ENCODE data around the gene KLHL36. TPM values are rescaled to one million over a fixed set of nuclear protein-coding genes. Genes with fewer than 3 reads are reported as not detected.

The KLHL36 gene
- polyA plus RNA-seq, 1 experiment = 43.7 TPM

- DNase-seq (ENCODE audit: low read depth) = no peak
- no peak for TF ChIP-seq CTCF (IDR thresholded peaks at IDR 0.05; ENCODE audit: insufficient read depth, low read depth, low read length)
- H3K27me3 ChIP-seq (ENCODE audit: control insufficient read depth, insufficient read depth, low read length) = no peaks in the 10 kb centered on the region
- no peaks in the 10 kb centered on the region for H3K36me3 ChIP-seq (ENCODE audit: control insufficient read depth, insufficient read depth, low read length)
- ChIA-PET CTCF (interaction anchor here (1.0 to 1.5 kb wide), 3 partner anchors 16 to 34 kb away, joined by 3 to 5 read pairs (median 4); no protein-coding TSS in a partner anchor), POLR2A (no interaction called here)
- no peak overlapping the region for H3K4me3 ChIP-seq (ENCODE audit: low read depth, low read length)
Observed at GRCh38 chr16:84704253-84704652, 55.9 kb downstream of the KLHL36 start.

GRCh38 chr16:84706856-84707255 is 58.5 kb downstream of the KLHL36 start:
- no peak for TF ChIP-seq CTCF (IDR thresholded peaks at IDR 0.05; ENCODE audit: insufficient read depth, low read depth, low read length)
- CTCF ChIA-PET = no interaction called here
- DNase-seq (ENCODE audit: low read depth) = no peak
- POLR2A ChIA-PET = no interaction called here
- Histone ChIP-seq H3K27me3 (ENCODE audit: control insufficient read depth, insufficient read depth, low read length) (no peaks in the 10 kb centered on the region), H3K4me3 (ENCODE audit: low read depth, low read length) (no peak overlapping the region), H3K36me3 (ENCODE audit: control insufficient read depth, insufficient read depth, low read length) (no peaks in the 10 kb centered on the region)

- Histone ChIP-seq H3K36me3 (ENCODE audit: control insufficient read depth, insufficient read depth, low read length) (peaks cover 1% of the 10 kb centered on the region; the same call in 1 of the 2 replicates), H3K27me3 (ENCODE audit: control insufficient read depth, insufficient read depth, low read length) (no peaks in the 10 kb centered on the region), H3K4me3 (ENCODE audit: low read depth, low read length) (no peak overlapping the region)
- ChIA-PET CTCF (interaction anchor here (1.1 to 2.1 kb wide), 3 partner anchors 10 to 87 kb away, joined by 3 to 6 read pairs (median 3); no protein-coding TSS in a partner anchor), POLR2A (no interaction called here)
- no peak for DNase-seq (ENCODE audit: low read depth)
- TF ChIP-seq CTCF (IDR thresholded peaks at IDR 0.05; ENCODE audit: insufficient read depth, low read depth, low read length) = no peak
Observed at GRCh38 chr16:84709609-84710008, 61.3 kb downstream of the KLHL36 start.

GRCh38 chr16:84710686-84711085 is 62.4 kb downstream of the KLHL36 start:
- no peak overlapping the region for H3K4me3 ChIP-seq (ENCODE audit: low read depth, low read length)
- peaks cover 1% of the 10 kb centered on the region; the same call in 1 of the 2 replicates for H3K36me3 ChIP-seq (ENCODE audit: control insufficient read depth, insufficient read depth, low read length)
- H3K27me3 ChIP-seq (ENCODE audit: control insufficient read depth, insufficient read depth, low read length) = no peaks in the 10 kb centered on the region
- TF ChIP-seq CTCF (IDR thresholded peaks at IDR 0.05; ENCODE audit: insufficient read depth, low read depth, low read length) = no peak
- ChIA-PET POLR2A (no interaction called here), CTCF (interaction anchor here (1.0 to 2.1 kb wide), 3 partner anchors 9 to 178 kb away, joined by 3 to 6 read pairs (median 3); no protein-coding TSS in a partner anchor)
- DNase-seq (ENCODE audit: low read depth) = no peak

Other genes with a start within 250 kb of the KLHL36 start
- gene MEAK7, start 143.9 kb upstream of the KLHL36 start, polyA plus RNA-seq (2011; rRNA removed) = 29.1 and 41.2 TPM in 2 replicates
- gene COTL1, start 30.4 kb upstream of the KLHL36 start, polyA plus RNA-seq (2011; rRNA removed) = 161 and 166 TPM in 2 replicates
- 39.6 and 55.1 TPM in 2 replicates for gene USP10, start 51.5 kb downstream of the KLHL36 start, polyA plus RNA-seq (2011; rRNA removed)
- gene CRISPLD2, start 171.5 kb downstream of the KLHL36 start, polyA plus RNA-seq (2011; rRNA removed) = 109 and 183 TPM in 2 replicates

Measured in BJ (cell line).